Mesothelial cell of epicardium (in vitro differentiated cells): ENCODE results near the gene GFOD1. TPM values are rescaled to one million over a fixed set of nuclear protein-coding genes. Genes with fewer than 3 reads are reported as not detected.

Source experiments
- DNase-seq, 2 experiments: peaks; one replicate each; pipeline ENCODE4 v3.0.0; 2021; ENCODE audit warnings: low spot score in 2 of 2; ENCODE audit not compliant: unreplicated experiment in 2 of 2
- H3K27ac Mint-ChIP-seq: 2 replicates; pipeline ENCODE4 v1.8.0; 2021; ENCODE audit warnings: mixed read lengths
- H3K27me3 Mint-ChIP-seq: 2 replicates; pipeline ENCODE4 v1.8.0; 2021; ENCODE audit warnings: low read depth, mixed read lengths
- H3K36me3 Mint-ChIP-seq: 2 replicates; pipeline ENCODE4 v1.8.0; 2021; ENCODE audit warnings: mixed read lengths
- H3K4me1 Mint-ChIP-seq: 2 replicates; pipeline ENCODE4 v1.8.0; 2021; ENCODE audit warnings: mixed read lengths
- H3K4me3 Mint-ChIP-seq: 2 replicates; pipeline ENCODE4 v1.8.0; 2021; ENCODE audit warnings: mild to moderate bottlenecking, moderate library complexity, mixed read lengths
- H3K9me3 Mint-ChIP-seq: 2 replicates; pipeline ENCODE4 v1.8.0; 2021; ENCODE audit warnings: mixed read lengths
- total RNA-seq: library from RNA; stranded (reverse); gene quantifications from 3 replicates; pipeline ENCODE4 v1.2.1, GENCODE V29; 2021
- TF ChIP-seq, protein P1 (sequence below): fragments of 200-600 bp; sonication (generic); IDR thresholded peaks from one replicate; pipeline ENCODE4 v1.5.0; 2021; ENCODE audit warnings: antibody characterized with exemption; ENCODE audit not compliant: unreplicated experiment

The GFOD1 gene
- total RNA-seq, 1 donor from 2014 or later, result 4.8 TPM

DNA sequence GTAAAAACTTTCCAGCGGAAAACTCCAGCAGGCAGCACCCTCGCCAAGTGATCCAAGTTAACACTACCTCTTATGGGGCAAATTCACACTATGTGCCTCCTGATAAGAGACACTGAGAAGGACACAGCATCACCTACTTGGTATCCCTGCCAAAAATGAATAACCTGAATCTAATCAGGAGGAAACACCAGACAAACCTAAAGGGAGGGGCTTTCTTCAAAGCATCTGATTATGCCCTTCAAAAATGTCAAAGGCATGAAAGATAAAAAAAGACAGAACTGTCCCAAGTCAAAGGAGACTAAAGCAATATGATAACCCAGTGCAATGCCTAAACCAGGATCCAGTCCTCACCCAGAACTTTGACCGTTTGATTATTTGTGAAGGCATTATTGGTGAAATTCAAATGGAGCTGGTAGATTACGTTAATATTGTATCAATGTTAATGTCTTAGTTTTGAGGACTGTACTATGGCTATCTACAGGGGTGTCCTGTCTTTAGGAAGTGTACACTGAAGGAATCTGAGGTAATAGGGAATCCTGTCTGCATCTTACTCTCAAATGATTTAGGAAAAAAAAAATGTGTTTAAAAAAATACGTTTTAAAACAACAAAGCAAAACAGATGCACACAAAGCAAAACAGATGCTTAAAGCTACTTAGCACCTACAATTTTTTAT is 167.4 kb downstream of the GFOD1 start:
- TF ChIP-seq, protein P1, sequence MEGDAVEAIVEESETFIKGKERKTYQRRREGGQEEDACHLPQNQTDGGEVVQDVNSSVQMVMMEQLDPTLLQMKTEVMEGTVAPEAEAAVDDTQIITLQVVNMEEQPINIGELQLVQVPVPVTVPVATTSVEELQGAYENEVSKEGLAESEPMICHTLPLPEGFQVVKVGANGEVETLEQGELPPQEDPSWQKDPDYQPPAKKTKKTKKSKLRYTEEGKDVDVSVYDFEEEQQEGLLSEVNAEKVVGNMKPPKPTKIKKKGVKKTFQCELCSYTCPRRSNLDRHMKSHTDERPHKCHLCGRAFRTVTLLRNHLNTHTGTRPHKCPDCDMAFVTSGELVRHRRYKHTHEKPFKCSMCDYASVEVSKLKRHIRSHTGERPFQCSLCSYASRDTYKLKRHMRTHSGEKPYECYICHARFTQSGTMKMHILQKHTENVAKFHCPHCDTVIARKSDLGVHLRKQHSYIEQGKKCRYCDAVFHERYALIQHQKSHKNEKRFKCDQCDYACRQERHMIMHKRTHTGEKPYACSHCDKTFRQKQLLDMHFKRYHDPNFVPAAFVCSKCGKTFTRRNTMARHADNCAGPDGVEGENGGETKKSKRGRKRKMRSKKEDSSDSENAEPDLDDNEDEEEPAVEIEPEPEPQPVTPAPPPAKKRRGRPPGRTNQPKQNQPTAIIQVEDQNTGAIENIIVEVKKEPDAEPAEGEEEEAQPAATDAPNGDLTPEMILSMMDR, result no peak
- no peak overlapping the region for H3K4me3 Mint-ChIP-seq
- H3K36me3 Mint-ChIP-seq, result peaks cover 63% of the 10 kb centered on the region
- DNase-seq, result no peak
- H3K4me1 Mint-ChIP-seq, result no peaks in the 10 kb centered on the region
- no peaks in the 10 kb centered on the region for H3K27me3 Mint-ChIP-seq
- no peaks in the 10 kb centered on the region for H3K9me3 Mint-ChIP-seq
- no peak overlapping the region for H3K27ac Mint-ChIP-seq

GRCh38 chr6:13318821-13319220 is 168.6 kb downstream of the GFOD1 start:
- Mint-ChIP-seq H3K27ac (no peak overlapping the region), H3K36me3 (peaks cover 53% of the 10 kb centered on the region), H3K4me3 (no peak overlapping the region), H3K4me1 (no peaks in the 10 kb centered on the region), H3K27me3 (no peaks in the 10 kb centered on the region), H3K9me3 (no peaks in the 10 kb centered on the region)
- TF ChIP-seq, protein P1, result no peak
- no peak for DNase-seq

- DNase-seq, result no peak
- Mint-ChIP-seq H3K9me3 (no peaks in the 10 kb centered on the region), H3K27me3 (no peaks in the 10 kb centered on the region), H3K36me3 (peaks cover 45% of the 10 kb centered on the region), H3K4me3 (no peak overlapping the region), H3K27ac (no peak overlapping the region), H3K4me1 (no peaks in the 10 kb centered on the region)
- TF ChIP-seq, protein P1, result no peak
These were observed 171.5 kb downstream of the GFOD1 start for GRCh38 chr6:13315896-13316295.

DNA sequence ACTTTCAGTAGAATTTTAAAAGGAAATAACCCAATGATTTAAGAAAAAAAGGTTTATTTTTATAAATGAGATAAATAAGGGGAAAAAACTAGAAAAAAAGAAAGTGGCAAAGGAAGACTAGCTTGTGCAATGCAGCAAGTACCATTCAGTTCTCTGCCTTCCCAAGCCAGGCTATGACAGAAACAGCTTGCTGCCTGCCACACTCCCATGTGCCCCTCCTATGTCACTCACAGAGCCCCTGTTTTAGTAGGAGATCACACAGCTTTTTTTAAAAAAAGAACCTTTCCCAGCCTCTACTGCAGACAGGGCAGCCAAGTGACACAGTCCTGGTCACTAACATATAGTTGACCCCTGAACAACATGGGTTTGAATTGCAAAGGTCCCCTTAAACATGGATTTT is 172.6 kb downstream of the GFOD1 start:
- DNase-seq, result no peak
- TF ChIP-seq, protein P1, result no peak
- Mint-ChIP-seq H3K36me3 (peaks cover 37% of the 10 kb centered on the region), H3K27me3 (no peaks in the 10 kb centered on the region), H3K4me3 (no peak overlapping the region), H3K27ac (no peak overlapping the region), H3K4me1 (no peaks in the 10 kb centered on the region), H3K9me3 (no peaks in the 10 kb centered on the region)

GRCh38 chr6:13311155-13311554 is 176.2 kb downstream of the GFOD1 start:
- Mint-ChIP-seq H3K27ac (no peak overlapping the region), H3K9me3 (no peaks in the 10 kb centered on the region), H3K4me1 (no peaks in the 10 kb centered on the region), H3K36me3 (peaks cover 35% of the 10 kb centered on the region), H3K27me3 (no peaks in the 10 kb centered on the region), H3K4me3 (no peak overlapping the region)
- TF ChIP-seq, protein P1, result no peak
- DNase-seq, result no peak

GRCh38 chr6:13308332-13308731 is 179.1 kb downstream of the GFOD1 start:
- Mint-ChIP-seq H3K4me1 (peaks cover 3% of the 10 kb centered on the region), H3K36me3 (peaks cover 26% of the 10 kb centered on the region), H3K27me3 (no peaks in the 10 kb centered on the region), H3K9me3 (no peaks in the 10 kb centered on the region), H3K4me3 (no peak overlapping the region), H3K27ac (no peak overlapping the region)
- TF ChIP-seq, protein P1, result no peak
- DNase-seq, result no peak
